Measurements from ENCODE around the gene GRSF1.
"Not testable (repeated sequence)": the region's sequence is repeated elsewhere in the genome, so short reads cannot be mapped to it uniquely, and the experiment has no call there.

GRSF1 gene

GRCh38 chr4:70839589-70840093 is at the start of gene GRSF1:
Gene GRSF1 (minus strand): TSS chr4:70839890. CDS start chr4:70839827, 63 bp downstream.
- peak; percentile 94 for DNase-seq

- DNase-seq, result no peak
Measured at GRCh38 chr4:70885174-70885573, 45.5 kb upstream of the GRSF1 start.

- DNase-seq, result no peak
Measured at GRCh38 chr4:70880739-70881138, 41.0 kb upstream of the GRSF1 start.

GRCh38 chr4:70877556-70877955 is 37.9 kb upstream of the GRSF1 start:
- DNase-seq, result no peak

- DNase-seq, result no peak
Measured at GRCh38 chr4:70874268-70875156, 34.8 kb upstream of the GRSF1 start.

- DNase-seq, result no peak
Measured at GRCh38 chr4:70873216-70873615, 33.5 kb upstream of the GRSF1 start.

- no peak for DNase-seq
Measured at GRCh38 chr4:70868778-70869177, 29.1 kb upstream of the GRSF1 start.

- DNase-seq, result no peak
Measured at GRCh38 chr4:70863099-70863790, 23.6 kb upstream of the GRSF1 start.

GRCh38 chr4:70859066-70859465 is 19.4 kb upstream of the GRSF1 start:
- DNase-seq, result no peak

- DNase-seq, result no peak
Measured at GRCh38 chr4:70858454-70858853, 18.8 kb upstream of the GRSF1 start.

GRCh38 chr4:70855464-70855863 is 15.8 kb upstream of the GRSF1 start:
- no peak for DNase-seq

GRCh38 chr4:70849291-70849690 is 9.6 kb upstream of the GRSF1 start:
- DNase-seq, result no peak

- DNase-seq, result no peak
Measured at GRCh38 chr4:70844180-70844579, 4.5 kb upstream of the GRSF1 start.

- DNase-seq, result no peak
Measured at GRCh38 chr4:70842761-70843435, 3.2 kb upstream of the GRSF1 start.

- DNase-seq, result no peak
Measured at GRCh38 chr4:70841951-70842350, 2.3 kb upstream of the GRSF1 start.

GRCh38 chr4:70841211-70841610 is 1.5 kb upstream of the GRSF1 start:
- no peak for DNase-seq

GRCh38 chr4:70840631-70841030 is 941 bp upstream of the GRSF1 start:
- not testable (repeated sequence) for DNase-seq

- peak; percentile 42 for DNase-seq
Measured at GRCh38 chr4:70840137-70840536, 447 bp upstream of the GRSF1 start.

GRCh38 chr4:70838666-70839588 is 763 bp downstream of the GRSF1 start:
- DNase-seq, result peak; percentile 83

- no peak for DNase-seq
Measured at GRCh38 chr4:70838204-70838603, 1.5 kb downstream of the GRSF1 start.

- DNase-seq, result no peak
Measured at GRCh38 chr4:70836081-70836480, 3.6 kb downstream of the GRSF1 start.

GRCh38 chr4:70833675-70834074 is 6.0 kb downstream of the GRSF1 start:
- DNase-seq, result no peak
